ENCODE measurements around the gene OR2A2.

The OR2A2 gene

GRCh38 chr7:144109283-144109682, at the start of gene OR2A2:
OR2A2 (plus strand) TSS chr7:144109583; CDS start chr7:144109583, 0 bp downstream.
- H3K36me3 ChIP-seq (ENCODE audit: insufficient read depth, low read length) = no peaks in the 10 kb centered on the region

GRCh38 chr7:144063710-144064109, 45.7 kb upstream of the OR2A2 start:
- no peaks in the 10 kb centered on the region for H3K27me3 ChIP-seq (ENCODE audit: control insufficient read depth in 1 of 2, insufficient read depth in 2 of 2, low read length in 2 of 2)
- H3K9ac ChIP-seq (ENCODE audit: low read length) = no peak overlapping the region
- H3K27ac ChIP-seq (ENCODE audit: low read depth, low read length) = no peak overlapping the region
- no peaks in the 10 kb centered on the region for H3K9me3 ChIP-seq (ENCODE audit: low read length)
- H3K36me3 ChIP-seq (ENCODE audit: insufficient read depth, low read length) = no peaks in the 10 kb centered on the region
- H3K4me1 ChIP-seq (ENCODE audit: insufficient read depth, low read length) = no peaks in the 10 kb centered on the region
- H3K4me3 ChIP-seq (ENCODE audit: low read depth in 1 of 2, low read length in 2 of 2) = no peak overlapping the region

More at GRCh38 chr7:144109283-144109682, at the start of gene OR2A2:
- Histone ChIP-seq H3K4me3 (ENCODE audit: low read depth in 1 of 2, low read length in 2 of 2) (no peak within 1 kb of the TSS), H3K27me3 (ENCODE audit: control insufficient read depth in 1 of 2, insufficient read depth in 2 of 2, low read length in 2 of 2) (no peaks in the 10 kb centered on the region), H3K9ac (ENCODE audit: low read length) (no peak within 1 kb of the TSS), H3K27ac (ENCODE audit: low read depth, low read length) (no peak within 1 kb of the TSS), H3K9me3 (ENCODE audit: low read length) (no peaks in the 10 kb centered on the region), H3K4me1 (ENCODE audit: insufficient read depth, low read length) (no peaks in the 10 kb centered on the region)

GRCh38 chr7:144069511-144069910, 39.9 kb upstream of the OR2A2 start, which contains the start of gene OR2A25:
OR2A25 (plus strand) TSS chr7:144069811; CDS start chr7:144074220, 4,409 bp downstream.
- Histone ChIP-seq H3K9me3 (ENCODE audit: low read length) (no peaks in the 10 kb centered on the region), H3K4me3 (ENCODE audit: low read depth in 1 of 2, low read length in 2 of 2) (no peak within 1 kb of the TSS), H3K27me3 (ENCODE audit: control insufficient read depth in 1 of 2, insufficient read depth in 2 of 2, low read length in 2 of 2) (no peaks in the 10 kb centered on the region), H3K36me3 (ENCODE audit: insufficient read depth, low read length) (no peaks in the 10 kb centered on the region), H3K9ac (ENCODE audit: low read length) (no peak within 1 kb of the TSS), H3K4me1 (ENCODE audit: insufficient read depth, low read length) (no peaks in the 10 kb centered on the region), H3K27ac (ENCODE audit: low read depth, low read length) (no peak within 1 kb of the TSS)

GRCh38 chr7:144069953-144070352, 39.4 kb upstream of the OR2A2 start:
- no peak overlapping the region for H3K9ac ChIP-seq (ENCODE audit: low read length)
- no peaks in the 10 kb centered on the region for H3K36me3 ChIP-seq (ENCODE audit: insufficient read depth, low read length)
- no peaks in the 10 kb centered on the region for H3K27me3 ChIP-seq (ENCODE audit: control insufficient read depth in 1 of 2, insufficient read depth in 2 of 2, low read length in 2 of 2)
- H3K4me3 ChIP-seq (ENCODE audit: low read depth in 1 of 2, low read length in 2 of 2) = no peak overlapping the region
- H3K27ac ChIP-seq (ENCODE audit: low read depth, low read length) = no peak overlapping the region
- H3K9me3 ChIP-seq (ENCODE audit: low read length) = no peaks in the 10 kb centered on the region
- no peaks in the 10 kb centered on the region for H3K4me1 ChIP-seq (ENCODE audit: insufficient read depth, low read length)

GRCh38 chr7:144074374-144074773, 35.0 kb upstream of the OR2A2 start:
- Histone ChIP-seq H3K4me3 (ENCODE audit: low read depth in 1 of 2, low read length in 2 of 2) (no peak overlapping the region), H3K9me3 (ENCODE audit: low read length) (no peaks in the 10 kb centered on the region), H3K27me3 (ENCODE audit: control insufficient read depth in 1 of 2, insufficient read depth in 2 of 2, low read length in 2 of 2) (no peaks in the 10 kb centered on the region), H3K36me3 (ENCODE audit: insufficient read depth, low read length) (no peaks in the 10 kb centered on the region), H3K4me1 (ENCODE audit: insufficient read depth, low read length) (no peaks in the 10 kb centered on the region), H3K27ac (ENCODE audit: low read depth, low read length) (no peak overlapping the region), H3K9ac (ENCODE audit: low read length) (no peak overlapping the region)

GRCh38 chr7:144085978-144086377, 23.4 kb upstream of the OR2A2 start, which contains the start of gene OR2A12:
OR2A12 (plus strand) TSS chr7:144086278; CDS start chr7:144095108, 8,830 bp downstream.
- Histone ChIP-seq H3K4me1 (ENCODE audit: insufficient read depth, low read length) (no peaks in the 10 kb centered on the region), H3K4me3 (ENCODE audit: low read depth in 1 of 2, low read length in 2 of 2) (no peak within 1 kb of the TSS), H3K9me3 (ENCODE audit: low read length) (no peaks in the 10 kb centered on the region), H3K27ac (ENCODE audit: low read depth, low read length) (no peak within 1 kb of the TSS), H3K9ac (ENCODE audit: low read length) (no peak within 1 kb of the TSS), H3K27me3 (ENCODE audit: control insufficient read depth in 1 of 2, insufficient read depth in 2 of 2, low read length in 2 of 2) (no peaks in the 10 kb centered on the region), H3K36me3 (ENCODE audit: insufficient read depth, low read length) (no peaks in the 10 kb centered on the region)

- Histone ChIP-seq H3K4me3 (ENCODE audit: low read depth in 1 of 2, low read length in 2 of 2) (no peak overlapping the region), H3K9ac (ENCODE audit: low read length) (no peak overlapping the region), H3K27me3 (ENCODE audit: control insufficient read depth in 1 of 2, insufficient read depth in 2 of 2, low read length in 2 of 2) (no peaks in the 10 kb centered on the region), H3K4me1 (ENCODE audit: insufficient read depth, low read length) (no peaks in the 10 kb centered on the region), H3K9me3 (ENCODE audit: low read length) (no peaks in the 10 kb centered on the region), H3K27ac (ENCODE audit: low read depth, low read length) (no peak overlapping the region), H3K36me3 (ENCODE audit: insufficient read depth, low read length) (no peaks in the 10 kb centered on the region)
These were observed 22.7 kb upstream of the OR2A2 start for GRCh38 chr7:144086730-144087129.

GRCh38 chr7:144087230-144087629, 22.2 kb upstream of the OR2A2 start:
- Histone ChIP-seq H3K27ac (ENCODE audit: low read depth, low read length) (no peak overlapping the region), H3K27me3 (ENCODE audit: control insufficient read depth in 1 of 2, insufficient read depth in 2 of 2, low read length in 2 of 2) (no peaks in the 10 kb centered on the region), H3K36me3 (ENCODE audit: insufficient read depth, low read length) (no peaks in the 10 kb centered on the region), H3K4me1 (ENCODE audit: insufficient read depth, low read length) (no peaks in the 10 kb centered on the region), H3K9ac (ENCODE audit: low read length) (no peak overlapping the region), H3K4me3 (ENCODE audit: low read depth in 1 of 2, low read length in 2 of 2) (no peak overlapping the region), H3K9me3 (ENCODE audit: low read length) (no peaks in the 10 kb centered on the region)

- Histone ChIP-seq H3K4me3 (ENCODE audit: low read depth in 1 of 2, low read length in 2 of 2) (no peak overlapping the region), H3K9ac (ENCODE audit: low read length) (no peak overlapping the region), H3K27me3 (ENCODE audit: control insufficient read depth in 1 of 2, insufficient read depth in 2 of 2, low read length in 2 of 2) (no peaks in the 10 kb centered on the region), H3K4me1 (ENCODE audit: insufficient read depth, low read length) (no peaks in the 10 kb centered on the region), H3K27ac (ENCODE audit: low read depth, low read length) (no peak overlapping the region), H3K36me3 (ENCODE audit: insufficient read depth, low read length) (no peaks in the 10 kb centered on the region), H3K9me3 (ENCODE audit: low read length) (no peaks in the 10 kb centered on the region)
These were observed 18.7 kb upstream of the OR2A2 start for GRCh38 chr7:144090667-144091066.

GRCh38 chr7:144098776-144099175, 10.6 kb upstream of the OR2A2 start:
- Histone ChIP-seq H3K4me1 (ENCODE audit: insufficient read depth, low read length) (no peaks in the 10 kb centered on the region), H3K27me3 (ENCODE audit: control insufficient read depth in 1 of 2, insufficient read depth in 2 of 2, low read length in 2 of 2) (no peaks in the 10 kb centered on the region), H3K36me3 (ENCODE audit: insufficient read depth, low read length) (no peaks in the 10 kb centered on the region), H3K9me3 (ENCODE audit: low read length) (no peaks in the 10 kb centered on the region), H3K4me3 (ENCODE audit: low read depth in 1 of 2, low read length in 2 of 2) (no peak overlapping the region), H3K9ac (ENCODE audit: low read length) (no peak overlapping the region), H3K27ac (ENCODE audit: low read depth, low read length) (no peak overlapping the region)

GRCh38 chr7:144100607-144101006, 8.8 kb upstream of the OR2A2 start:
- Histone ChIP-seq H3K9me3 (ENCODE audit: low read length) (no peaks in the 10 kb centered on the region), H3K4me1 (ENCODE audit: insufficient read depth, low read length) (no peaks in the 10 kb centered on the region), H3K27me3 (ENCODE audit: control insufficient read depth in 1 of 2, insufficient read depth in 2 of 2, low read length in 2 of 2) (no peaks in the 10 kb centered on the region), H3K27ac (ENCODE audit: low read depth, low read length) (no peak overlapping the region), H3K36me3 (ENCODE audit: insufficient read depth, low read length) (no peaks in the 10 kb centered on the region), H3K9ac (ENCODE audit: low read length) (no peak overlapping the region), H3K4me3 (ENCODE audit: low read depth in 1 of 2, low read length in 2 of 2) (no peak overlapping the region)

- H3K9me3 ChIP-seq (ENCODE audit: low read length) = no peaks in the 10 kb centered on the region
- no peaks in the 10 kb centered on the region for H3K4me1 ChIP-seq (ENCODE audit: insufficient read depth, low read length)
- no peaks in the 10 kb centered on the region for H3K36me3 ChIP-seq (ENCODE audit: insufficient read depth, low read length)
- H3K27ac ChIP-seq (ENCODE audit: low read depth, low read length) = no peak overlapping the region
- H3K4me3 ChIP-seq (ENCODE audit: low read depth in 1 of 2, low read length in 2 of 2) = no peak overlapping the region
- no peaks in the 10 kb centered on the region for H3K27me3 ChIP-seq (ENCODE audit: control insufficient read depth in 1 of 2, insufficient read depth in 2 of 2, low read length in 2 of 2)
- no peak overlapping the region for H3K9ac ChIP-seq (ENCODE audit: low read length)
These were observed 7.3 kb upstream of the OR2A2 start for GRCh38 chr7:144102041-144102440.
